Stimulated activated CD4-positive, alpha-beta T cell treated with anti-CD3 and anti-CD28 coated beads, Interleukin-1b, Interleukin-23, amount 100 ng/mL, for 4 hours (primary cell): ENCODE measurements around the gene ZBTB7C.
"Not testable (repeated sequence)": the region's sequence is repeated elsewhere in the genome, so short reads cannot be mapped to it uniquely, and the experiment has no call there.

Experiments used
- DNase-seq, 2 donors: peaks; one replicate each; pipeline ENCODE4 v3.0.0-alpha.2; 2020; ENCODE audit warnings: low read depth in 2 of 2

ZBTB7C gene

DNA sequence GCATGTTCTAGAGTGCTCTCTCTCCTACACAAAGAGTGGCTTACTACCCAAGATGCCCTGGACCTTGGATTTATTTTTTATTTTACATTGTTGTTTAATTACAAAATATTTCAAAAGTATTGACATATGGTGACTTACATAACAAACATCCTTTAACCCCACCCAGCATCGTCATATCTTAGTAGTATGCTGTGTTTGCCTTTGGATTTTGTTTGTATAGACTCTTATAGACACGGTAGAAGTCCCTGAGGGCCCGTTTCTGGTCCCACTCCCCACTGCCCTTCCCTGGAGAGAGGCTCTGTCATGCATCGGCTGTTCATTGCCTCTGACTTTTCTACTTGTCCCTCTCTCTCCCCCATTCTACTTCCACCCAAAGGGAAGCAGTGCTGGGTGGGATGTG lies 112.0 kb downstream of the ZBTB7C start:
- no peak for DNase-seq

DNA sequence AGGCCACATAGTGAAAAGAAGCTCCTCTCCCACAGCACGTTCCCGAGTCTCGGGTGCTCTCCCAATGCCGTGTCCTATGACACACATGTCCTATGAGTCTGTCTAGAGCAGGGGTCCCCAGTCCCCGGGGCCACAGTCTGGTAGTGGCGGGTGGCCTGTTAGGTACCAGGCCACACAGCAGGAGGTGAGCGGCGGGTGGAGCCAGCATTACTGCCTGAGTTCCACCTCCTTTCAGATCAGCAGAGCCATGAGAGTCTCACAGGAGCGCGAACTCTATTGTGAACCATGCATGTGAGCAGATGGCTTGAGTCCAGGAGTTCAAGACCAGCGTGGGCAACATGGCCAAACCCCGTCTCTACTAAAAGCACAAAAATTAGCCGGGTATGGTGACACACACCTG lies 112.6 kb downstream of the ZBTB7C start:
- DNase-seq: no peak

DNA sequence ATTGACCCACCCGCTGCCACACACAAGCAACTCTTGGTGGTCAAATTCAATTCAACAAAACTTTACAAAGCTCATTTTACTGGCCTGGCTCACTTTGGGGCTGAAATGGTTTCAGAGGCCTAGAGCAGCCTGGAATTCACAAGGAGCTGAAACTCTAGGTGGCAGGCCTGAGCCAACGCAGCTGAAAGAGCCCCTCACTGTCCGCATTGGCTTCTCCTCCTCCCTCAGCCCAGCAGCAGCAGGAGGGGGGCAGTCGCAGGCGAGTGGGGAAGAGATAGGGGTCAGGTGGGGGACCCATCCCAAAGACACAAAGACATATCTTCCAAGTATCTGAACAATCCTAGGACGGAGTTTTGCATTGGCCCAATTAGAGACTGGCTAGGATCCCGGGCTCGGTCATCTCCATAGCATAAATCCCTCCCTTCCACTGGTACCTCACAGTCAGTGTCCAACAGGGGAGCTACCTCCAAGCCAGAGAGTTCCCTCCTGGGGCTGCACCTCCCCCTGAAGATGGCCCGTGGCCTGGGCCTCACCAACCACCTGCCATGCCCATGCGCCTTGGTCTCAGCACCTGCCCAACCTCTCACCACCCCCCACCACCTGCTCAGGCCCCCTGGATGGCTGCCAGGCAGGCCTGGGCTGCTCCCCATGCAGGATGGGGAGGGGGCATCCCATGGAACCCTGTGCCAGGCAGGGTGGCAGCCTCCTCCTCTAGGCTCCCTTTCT lies 113.4 kb downstream of the ZBTB7C start:
- DNase-seq: no peak

DNA sequence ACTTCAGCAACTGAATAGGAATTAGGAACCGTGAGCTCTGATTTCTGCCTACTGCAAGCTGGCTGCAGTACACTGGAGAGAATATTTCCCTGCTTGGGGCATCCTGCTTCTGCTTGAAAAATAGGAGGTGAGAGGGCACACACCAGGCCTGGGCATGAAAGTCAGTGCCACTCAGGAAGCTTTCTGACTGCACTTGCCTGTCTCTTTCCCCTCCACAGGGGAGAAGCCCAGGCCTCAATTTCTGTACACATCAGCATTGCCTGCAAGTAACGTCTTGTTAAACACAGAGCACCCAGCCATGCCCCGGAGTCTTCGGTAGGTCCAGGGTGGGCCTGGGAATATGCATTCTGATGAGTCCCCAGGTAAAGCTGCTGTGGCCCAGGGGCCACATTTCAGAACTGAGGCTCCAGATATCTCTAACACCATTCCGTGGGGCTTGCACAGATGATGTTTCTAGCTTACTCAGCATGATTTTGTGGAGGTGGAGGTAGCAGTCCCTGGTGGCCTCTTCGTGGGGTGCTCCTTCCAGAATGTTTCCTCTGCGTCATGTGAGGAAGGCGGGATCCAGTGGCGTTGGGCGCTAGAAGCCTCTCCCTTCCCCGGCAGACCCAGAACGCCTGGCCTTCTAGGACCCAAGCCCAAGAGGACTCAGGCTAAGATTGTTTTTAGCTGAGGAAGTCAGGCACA lies 114.1 kb downstream of the ZBTB7C start:
- no peak for DNase-seq

DNA sequence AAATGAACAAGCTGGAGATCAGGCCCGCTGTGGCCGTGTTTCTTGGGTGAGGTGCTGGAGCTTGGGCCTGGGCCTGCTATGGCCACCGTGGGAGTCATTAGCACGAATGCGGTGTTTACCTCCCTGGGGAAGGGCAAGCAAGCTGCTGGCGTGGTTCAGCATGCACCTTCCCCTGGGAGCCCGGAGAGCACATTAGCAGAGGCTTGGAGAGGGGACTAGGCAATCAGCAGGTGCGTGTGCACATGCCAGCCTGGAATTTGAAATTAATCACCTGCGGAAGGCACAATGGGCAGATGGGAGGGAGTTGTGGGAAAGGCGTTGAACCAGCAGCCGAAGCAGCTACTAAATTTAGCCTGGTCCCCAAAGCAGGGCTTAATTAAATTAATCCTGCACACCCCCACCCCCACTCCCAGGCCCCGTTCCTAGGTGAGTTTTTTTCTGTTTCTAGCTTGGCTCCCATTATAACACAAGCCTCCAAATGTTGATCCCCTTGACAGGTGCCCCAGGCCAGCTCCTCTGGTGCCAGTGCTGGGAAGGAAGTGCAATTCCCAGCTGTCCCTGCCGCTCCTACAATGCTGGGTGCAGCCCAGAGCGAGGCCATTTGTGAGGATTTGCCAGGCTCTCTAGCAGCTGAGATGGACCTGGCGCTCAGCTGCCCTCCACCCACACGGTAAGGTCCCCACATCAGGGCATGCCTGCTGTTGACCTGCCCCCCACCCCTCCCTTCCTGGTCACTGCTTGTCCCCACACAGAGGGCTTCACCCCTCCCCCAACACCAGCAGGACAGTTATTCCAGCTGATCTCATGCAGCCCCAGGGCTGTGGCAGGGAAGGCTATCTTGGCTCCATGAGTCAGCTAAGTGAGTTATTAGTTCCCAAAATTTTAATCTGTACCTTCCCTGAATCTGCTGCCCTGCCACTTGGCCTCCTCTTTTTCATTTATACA lies 115.0 kb downstream of the ZBTB7C start:
- DNase-seq: no peak

DNA sequence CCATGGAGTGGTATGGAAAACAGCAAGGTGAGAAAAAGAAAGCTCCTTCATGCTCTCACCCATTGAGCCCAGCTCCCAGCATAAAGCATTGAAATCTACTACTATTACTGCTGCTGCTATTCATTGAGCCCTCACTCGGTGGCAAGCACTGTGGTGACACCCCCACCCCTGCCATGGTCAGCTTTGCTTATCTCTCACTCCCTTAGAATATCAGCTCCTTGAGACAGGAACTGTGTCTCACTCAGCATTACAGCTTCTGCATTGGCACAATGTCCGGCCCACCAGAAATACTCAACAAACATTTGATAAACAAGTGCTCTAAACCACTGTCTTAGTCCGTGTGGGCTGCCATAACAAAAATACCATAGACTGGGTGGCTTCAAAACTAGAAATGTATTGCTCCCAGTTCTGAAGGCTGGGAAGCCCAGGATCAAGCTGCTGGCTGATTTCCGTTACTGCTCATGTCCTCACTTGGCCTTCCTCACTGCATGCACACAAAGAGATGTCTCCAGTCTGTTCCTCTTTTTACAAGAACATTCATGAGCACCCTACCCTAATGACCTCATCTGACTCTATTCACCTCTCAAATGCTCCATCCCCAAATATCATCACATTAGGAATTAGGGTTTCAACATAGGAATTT lies 116.3 kb downstream of the ZBTB7C start:
- no peak for DNase-seq

DNA sequence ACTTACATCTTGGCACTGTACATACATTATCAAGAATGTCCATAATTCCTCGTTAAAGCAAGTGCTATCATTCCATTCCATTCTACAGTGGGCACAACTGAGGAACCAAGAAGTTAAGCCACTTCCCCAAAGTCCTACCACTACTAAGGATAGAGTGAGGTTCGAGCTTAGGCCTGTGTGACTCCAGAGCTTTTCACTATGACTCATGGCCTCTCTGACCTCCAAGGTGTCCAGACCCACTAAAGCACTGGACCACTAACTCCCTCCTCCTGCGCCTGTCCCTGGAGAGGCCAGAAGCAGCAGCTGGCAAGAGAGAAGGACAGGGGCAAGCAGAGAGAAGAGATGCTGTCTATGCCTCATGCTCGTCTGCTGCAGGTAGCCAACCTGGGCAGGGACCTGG lies 117.0 kb downstream of the ZBTB7C start:
- DNase-seq: no peak

DNA sequence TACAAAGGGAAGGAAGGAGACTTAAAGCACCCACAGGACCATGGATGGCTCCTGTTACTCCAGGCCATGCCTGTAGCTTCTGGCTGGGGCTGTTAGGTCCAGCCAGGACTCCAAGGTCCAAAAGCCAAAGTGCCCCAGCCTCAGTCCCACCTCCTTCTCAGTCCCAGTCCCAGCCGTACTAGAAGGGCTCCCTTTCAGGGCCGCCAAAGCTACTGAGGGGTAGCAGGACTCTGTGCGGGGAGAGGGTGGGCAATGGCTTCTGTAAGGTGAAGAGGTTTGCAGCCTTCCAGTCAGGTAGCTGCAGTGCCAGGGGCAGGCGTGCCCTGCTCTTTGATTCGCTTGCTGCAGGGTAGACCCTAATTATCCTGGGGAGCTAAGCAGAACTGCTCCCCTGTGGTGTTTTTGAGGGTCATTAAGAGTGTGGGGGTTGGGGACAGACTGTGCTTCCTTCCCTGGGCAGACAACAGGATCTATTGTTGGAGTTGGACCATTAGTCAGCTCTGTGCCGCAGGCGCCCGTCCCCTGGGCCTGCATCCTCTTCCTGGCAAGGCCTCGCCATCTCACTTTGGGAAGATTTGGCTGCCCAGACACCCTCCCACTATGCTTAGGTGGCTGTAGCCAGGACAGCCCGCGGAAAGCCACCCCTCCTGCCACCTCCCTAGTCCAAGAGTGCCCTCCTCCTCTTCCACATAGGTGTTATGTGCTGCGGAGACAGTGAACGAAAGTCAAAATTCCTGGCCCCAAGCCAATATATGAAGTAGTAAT lies 118.8 kb downstream of the ZBTB7C start:
- no peak for DNase-seq

DNA sequence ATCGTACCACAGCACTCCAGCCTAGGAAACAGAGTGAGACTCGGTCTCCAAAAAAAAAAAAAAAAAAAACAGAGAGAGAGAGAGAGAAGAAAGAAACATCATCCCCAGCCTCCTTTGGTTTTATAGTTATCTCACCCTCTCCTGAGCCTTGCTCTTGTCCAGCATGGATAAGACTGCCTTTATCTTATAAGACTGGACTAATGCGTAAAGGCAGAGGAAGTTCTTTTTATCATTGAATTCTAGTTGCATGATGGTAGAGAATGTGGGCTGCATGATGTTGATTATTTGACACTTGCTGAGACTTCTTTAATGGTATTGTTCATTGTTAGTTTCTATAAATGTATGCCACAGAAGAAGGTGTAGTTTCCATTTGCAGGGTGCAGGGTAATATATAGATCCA lies 124.4 kb downstream of the ZBTB7C start:
- DNase-seq: no peak

DNA sequence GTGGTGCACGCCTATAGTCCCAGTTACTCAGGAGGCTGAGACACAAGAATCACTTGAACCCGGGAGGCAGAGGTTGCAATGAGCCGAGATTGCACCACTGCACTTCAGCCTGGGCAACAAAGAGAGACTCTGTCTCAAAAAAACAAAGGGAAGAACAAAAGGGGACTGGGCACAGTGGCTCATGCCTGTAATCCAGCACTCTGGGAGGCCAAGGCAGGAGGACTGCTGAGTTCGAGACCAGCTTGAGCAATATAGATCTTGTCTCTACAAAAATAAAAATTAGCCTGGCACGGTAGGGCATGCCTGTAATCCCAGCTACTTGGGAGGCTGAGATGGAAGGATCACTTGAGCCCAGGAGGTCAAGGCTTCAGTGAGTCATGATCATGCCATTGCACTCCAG lies 125.2 kb downstream of the ZBTB7C start:
- DNase-seq: not testable (repeated sequence)

DNA sequence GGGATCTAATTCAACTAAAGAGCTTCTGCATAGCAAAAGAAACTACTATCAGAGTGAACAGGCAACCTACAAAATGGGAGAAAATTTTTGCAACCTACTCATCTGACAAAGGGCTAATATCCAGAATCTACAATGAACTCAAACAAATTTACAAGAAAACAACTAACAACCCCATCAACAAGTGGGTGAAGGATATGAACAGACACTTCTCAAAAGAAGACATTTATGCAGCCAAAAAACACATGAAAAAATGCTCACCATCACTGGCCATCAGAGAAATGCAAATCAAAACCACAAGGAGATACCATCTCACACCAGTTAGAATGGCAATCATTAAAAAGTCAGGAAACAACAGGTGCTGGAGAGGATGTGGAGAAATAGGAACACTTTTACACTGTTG lies 127.7 kb downstream of the ZBTB7C start:
- not testable (repeated sequence) for DNase-seq

DNA sequence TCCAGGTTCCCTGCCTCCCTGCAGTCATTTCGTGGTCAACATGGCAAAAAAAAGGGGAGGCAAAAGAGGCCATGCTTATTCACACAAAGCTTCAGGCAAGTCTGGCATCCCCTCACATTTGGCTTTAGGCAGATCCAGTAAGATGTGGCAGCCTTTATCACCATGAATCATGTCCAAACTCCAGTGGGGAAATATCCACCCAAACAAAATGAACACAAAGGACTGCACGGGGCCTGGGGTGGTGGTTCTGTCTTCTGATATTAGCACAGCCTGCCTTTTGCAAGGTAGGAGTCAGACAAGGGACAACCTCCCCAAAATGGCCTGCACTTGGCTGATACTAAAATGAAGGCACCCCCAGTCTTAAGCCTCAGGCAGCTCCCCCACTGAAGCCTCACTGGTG lies 129.9 kb downstream of the ZBTB7C start:
- DNase-seq: no peak

DNA sequence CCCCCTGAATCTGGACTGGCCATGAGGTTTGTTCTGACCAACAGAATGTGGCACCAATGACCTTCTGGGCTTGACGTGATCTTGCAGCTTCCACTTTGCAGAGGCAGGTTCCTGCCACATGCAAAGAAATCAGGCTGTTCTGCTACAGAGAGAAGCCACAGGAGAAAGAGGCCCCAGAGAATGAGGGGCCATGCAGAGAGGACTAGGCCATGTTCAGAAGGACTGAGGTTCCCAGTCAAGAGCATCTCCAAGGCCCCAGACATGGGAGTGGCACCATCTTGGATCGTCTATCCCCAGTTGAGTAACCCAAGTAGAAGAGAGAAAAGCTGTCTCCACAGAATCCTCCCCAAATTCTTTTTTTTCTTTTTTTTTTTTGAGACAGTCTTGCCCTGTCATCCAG lies 131.1 kb downstream of the ZBTB7C start:
- DNase-seq: no peak

DNA sequence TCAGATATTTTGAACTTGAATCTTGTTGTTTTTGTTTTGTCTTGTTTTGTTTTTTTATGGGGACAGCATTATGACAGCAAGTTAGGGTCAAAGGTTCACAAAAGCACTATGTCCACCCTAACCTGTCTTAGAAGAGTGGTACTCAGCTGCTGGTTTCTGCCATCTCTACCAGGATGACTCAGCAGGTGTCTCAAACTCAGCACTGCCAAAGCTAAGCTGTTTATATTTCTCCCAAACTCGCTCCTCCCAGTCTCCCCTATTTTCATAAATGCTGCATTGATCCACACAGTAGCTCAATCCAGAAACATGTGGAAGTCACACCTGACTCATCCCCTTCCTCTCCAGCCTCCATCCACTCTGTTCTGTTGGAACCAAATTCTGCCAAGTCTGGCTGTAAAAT lies 134.9 kb downstream of the ZBTB7C start:
- no peak for DNase-seq

DNA sequence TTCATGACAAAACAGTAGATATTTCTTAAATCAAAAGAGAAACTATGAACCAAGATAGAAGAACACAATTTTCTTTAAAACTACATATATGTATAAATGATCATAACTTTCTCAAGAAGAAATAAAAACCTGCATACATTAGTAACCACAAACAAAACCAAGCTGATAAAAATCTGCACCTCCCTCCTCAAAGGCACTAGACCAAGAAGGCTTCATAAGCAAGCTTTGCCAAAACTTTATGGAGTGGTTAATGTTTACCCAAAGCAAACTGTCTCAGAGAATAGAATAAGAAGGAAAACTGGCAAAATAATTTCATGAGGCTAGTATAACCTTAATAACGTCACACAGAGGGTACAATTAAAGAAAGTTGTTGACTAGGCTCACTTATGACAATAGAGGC lies 138.3 kb downstream of the ZBTB7C start:
- no peak for DNase-seq

DNA sequence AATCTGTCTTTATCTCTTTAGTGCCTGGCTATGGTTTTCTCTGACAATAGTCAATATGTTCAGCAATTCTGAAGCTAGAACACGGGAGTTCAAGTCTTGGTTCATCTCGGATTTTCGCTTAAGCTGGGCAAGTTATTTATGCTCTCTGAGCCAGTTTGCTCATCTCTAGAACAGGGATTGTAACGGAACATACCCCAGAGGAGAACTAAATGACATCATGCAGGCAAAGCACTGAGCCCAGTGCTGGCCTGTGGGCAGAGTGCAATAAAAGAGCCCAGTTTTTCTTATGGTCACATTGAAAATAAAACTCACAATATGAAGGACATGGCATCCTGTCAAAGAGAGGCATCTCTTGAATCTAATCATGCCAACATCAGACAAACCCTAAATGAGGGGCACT lies 143.9 kb downstream of the ZBTB7C start:
- DNase-seq: no peak

DNA sequence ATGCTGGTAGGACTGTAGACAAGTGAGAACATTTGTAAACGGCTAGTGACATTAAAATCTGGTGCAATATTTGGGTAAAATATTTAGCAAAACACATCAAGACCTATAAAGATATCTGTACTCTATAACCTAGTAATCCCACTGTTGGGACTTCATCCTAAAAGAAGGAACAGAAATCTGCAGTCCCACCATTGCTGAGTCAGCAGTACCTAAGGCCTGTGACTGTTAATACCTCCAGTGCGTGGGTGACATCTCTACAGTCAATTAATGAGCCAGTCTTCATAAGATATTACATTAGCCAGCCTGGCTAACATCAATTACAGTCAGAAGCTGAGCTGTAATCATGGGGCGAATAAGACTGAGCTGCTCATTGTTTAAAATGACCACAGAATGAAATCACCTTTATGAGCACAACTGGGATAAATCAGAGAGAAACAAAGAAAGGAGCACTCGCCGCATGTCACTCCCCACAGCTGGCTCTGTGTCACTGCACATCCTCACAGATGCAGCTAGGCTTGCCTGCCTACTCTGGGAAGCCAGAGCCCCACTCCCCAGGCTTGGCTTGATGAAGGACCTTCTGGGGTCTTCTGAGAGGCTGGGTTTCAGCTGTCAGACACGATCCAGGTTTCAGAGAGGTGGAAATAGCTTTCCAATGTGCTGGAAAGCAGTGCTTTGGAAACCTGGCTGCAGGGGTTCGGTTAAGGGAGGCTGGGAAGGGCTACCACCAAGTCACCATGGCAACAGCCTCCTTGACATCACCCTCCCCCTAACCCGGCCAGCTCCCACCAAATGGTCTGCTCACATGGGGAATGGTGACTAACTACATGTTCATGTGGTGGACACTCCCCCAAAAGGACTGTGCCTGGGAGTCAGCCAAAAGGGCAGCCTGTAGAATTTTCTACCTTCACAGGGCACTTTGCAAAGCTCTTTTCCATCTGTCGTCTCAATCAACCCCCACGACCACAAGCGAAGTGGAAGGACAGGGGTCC lies 145.0 kb downstream of the ZBTB7C start:
- no peak for DNase-seq

DNA sequence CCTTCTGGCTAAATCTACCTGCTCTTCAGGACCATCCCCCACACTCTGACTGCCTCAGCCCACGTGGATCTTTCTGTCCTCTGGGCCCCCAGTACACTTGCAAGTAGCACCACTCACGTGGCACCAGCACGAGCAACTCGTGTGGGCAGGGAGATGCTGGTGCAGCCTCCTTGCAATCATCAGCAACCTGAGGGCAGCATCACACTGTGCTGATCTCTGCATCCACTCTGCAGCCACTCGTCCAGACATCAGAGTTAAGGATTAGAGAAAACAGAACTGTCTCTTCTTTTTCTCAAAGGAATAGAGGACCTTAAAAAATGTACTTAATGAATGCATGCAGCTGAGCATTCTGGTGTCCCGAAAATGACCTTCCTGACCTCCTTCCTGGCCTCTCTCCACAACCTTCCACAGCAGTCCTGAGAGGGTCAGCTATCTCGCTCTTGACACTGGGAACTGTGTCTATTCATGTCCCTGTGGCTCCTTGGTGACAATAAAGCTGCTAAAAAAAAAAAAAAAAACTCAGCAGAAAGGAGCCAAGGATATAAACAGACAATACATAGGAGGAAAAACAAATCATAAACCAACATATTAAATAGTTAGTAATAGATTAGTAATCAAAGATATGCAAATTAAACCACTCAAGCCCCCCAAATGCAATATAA lies 145.9 kb downstream of the ZBTB7C start:
- DNase-seq: no peak

DNA sequence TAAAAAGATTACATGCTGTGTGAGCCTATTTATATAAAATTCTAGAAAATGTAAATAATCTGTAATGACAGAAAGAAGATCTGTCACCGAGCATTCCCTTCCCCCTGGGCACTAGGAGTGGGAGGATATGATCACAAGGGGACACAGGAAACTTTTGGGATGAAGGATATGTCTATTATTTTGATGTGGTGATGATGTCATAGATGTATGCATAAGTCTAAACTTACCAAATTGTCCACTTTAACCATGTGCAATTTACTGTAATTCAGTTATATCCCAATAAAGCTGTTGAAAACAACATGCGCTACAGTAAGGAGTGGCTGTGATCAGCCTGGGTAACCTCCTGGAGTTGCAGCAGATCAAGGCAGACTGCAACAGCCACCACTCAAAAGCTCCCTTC lies 148.9 kb downstream of the ZBTB7C start:
- DNase-seq: no peak

DNA sequence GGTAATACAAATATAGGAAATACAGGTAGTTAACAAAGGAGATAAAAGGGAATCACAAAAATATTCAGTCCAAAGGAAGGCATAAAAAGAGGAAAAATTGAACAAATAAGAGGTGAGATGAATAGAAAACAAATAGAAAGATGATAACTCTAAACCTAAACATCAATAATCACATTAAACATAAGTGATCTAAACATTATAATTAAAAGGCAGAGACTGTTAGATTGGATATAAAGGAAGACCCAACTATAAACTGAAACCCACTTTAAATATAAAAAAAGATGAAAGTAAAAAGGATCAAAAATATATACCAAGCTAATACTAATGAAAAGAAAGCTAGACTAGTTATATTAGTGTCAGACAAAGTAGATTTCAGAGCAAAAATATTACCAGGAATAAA lies 152.3 kb downstream of the ZBTB7C start:
- no peak for DNase-seq
